ENCODE results near the gene PHKG2.

PHKG2 gene

GRCh38 chr16:30784215-30784614 is 36.0 kb downstream of the PHKG2 start:
- DNase-seq (ENCODE audit: extremely low read depth, low read depth): no peak
- no peak for TF ChIP-seq CTCF (IDR thresholded peaks at IDR 0.05; ENCODE audit: low read depth, low read length, missing control alignments)

GRCh38 chr16:30785126-30786106 is 37.2 kb downstream of the PHKG2 start:
- no peak for DNase-seq (ENCODE audit: extremely low read depth, low read depth)
- H3K4me3 ChIP-seq (replicated peaks; ENCODE audit: low read depth, low read length): peak overlapping the region; percentile 86
- TF ChIP-seq CTCF (IDR thresholded peaks at IDR 0.05; ENCODE audit: low read depth, low read length, missing control alignments): no peak

More at GRCh38 chr16:30784215-30784614, 36.0 kb downstream of the PHKG2 start:
- H3K4me3 ChIP-seq (replicated peaks; ENCODE audit: low read depth, low read length): no peak overlapping the region

GRCh38 chr16:30786115-30786935 is 38.1 kb downstream of the PHKG2 start:
- no peak for DNase-seq (ENCODE audit: extremely low read depth, low read depth)
- TF ChIP-seq CTCF (IDR thresholded peaks at IDR 0.05; ENCODE audit: low read depth, low read length, missing control alignments): no peak

GRCh38 chr16:30786936-30787612 is 38.8 kb downstream of the PHKG2 start, which contains the start of gene ZNF629:
TSS of gene ZNF629 (minus strand) at chr16:30787205. CDS start at chr16:30784482, 2,723 bp downstream.
- no peak for DNase-seq (ENCODE audit: extremely low read depth, low read depth)
- peak within 1 kb of the TSS; percentile 86 for H3K4me3 ChIP-seq (replicated peaks; ENCODE audit: low read depth, low read length)
- no peak for TF ChIP-seq CTCF (IDR thresholded peaks at IDR 0.05; ENCODE audit: low read depth, low read length, missing control alignments)

More at GRCh38 chr16:30786115-30786935, 38.1 kb downstream of the PHKG2 start:
- peak overlapping the region; percentile 86 for H3K4me3 ChIP-seq (replicated peaks; ENCODE audit: low read depth, low read length)

- no peak for TF ChIP-seq CTCF (IDR thresholded peaks at IDR 0.05; ENCODE audit: low read depth, low read length, missing control alignments)
- DNase-seq (ENCODE audit: extremely low read depth, low read depth): no peak
- H3K4me3 ChIP-seq (replicated peaks; ENCODE audit: low read depth, low read length): peak overlapping the region; percentile 86
Measured at GRCh38 chr16:30787613-30788378, 39.6 kb downstream of the PHKG2 start.
